Activated gamma-delta T cell treated with anti-CD3 and anti-CD28 coated beads, Interleukin-2, amount 50 U/mL, for 16 hours (primary cell): Measurements from ENCODE around the gene MTREX.

Source experiments
- DNase-seq: peaks from one replicate; pipeline ENCODE4 v3.0.0-alpha.2; 2020; ENCODE audit warnings: low read depth

The MTREX gene

DNA sequence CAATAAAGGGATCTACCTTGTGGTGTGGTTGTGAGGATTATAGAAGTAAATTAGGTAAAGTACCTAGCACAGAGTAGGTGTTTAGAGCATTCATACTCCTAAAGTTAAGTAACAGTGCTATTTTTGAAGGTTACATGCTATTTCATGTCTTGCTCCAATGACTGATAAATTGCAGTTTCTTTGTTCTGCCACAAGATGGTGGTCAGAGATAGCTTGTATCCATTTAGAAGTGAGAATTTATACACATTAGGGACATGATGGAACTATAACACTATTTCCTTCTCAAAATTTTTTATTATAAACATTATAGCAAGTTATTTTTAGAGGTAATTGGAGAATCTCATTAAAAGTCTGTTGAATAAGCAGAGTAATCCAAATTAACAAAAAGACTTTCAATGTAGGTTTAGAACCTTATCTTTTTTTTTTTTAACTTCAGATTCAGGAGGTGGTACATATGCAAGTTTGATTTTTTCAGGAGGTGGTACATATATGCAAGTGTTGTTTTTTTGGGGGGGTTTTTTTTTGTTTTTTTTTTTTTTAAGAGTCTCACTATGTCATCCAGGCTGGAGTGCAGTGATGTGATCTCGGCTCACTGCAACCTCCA, 17.1 kb downstream of the MTREX start:
- DNase-seq: no peak

GRCh38 chr5:55325621-55326020, 17.8 kb downstream of the MTREX start:
- no peak for DNase-seq

DNA sequence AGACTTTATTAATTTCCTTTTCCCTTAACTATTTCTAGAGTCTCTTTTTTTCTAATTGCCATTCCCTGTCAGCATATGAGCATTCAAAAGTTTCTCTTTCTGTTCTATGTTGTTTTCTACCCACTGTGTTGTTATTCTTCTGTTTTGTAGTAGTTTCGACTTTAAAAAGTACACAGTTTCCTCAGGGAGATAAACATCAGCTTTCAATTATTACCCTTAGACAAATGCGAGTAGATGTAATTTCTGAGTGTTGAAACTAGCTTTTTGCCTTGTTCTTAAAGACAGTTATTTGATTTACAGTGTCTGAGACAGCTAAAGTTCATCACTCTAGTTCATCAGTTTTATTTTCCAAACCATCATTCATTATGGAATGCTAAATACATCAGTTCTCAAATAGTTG, 19.5 kb downstream of the MTREX start:
- DNase-seq: no peak

DNA sequence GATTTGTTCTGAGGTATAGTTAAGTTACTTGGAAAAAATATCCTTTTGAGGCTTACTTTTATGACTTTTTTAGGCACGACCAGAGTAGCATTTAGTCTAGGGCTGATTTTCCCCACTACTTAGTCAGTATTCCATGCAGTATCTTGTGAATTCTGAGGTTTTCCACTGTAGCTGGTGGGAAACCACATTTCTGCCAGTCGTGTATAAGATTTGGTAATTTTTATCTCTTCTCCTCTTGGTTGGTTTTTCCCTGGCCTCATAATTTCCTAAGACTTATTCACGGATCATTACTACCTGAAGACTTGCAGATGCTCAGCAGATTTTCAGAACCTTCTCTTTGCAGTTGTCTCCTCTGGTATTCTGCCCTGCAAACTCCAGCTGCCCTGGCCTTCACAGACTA, 23.5 kb downstream of the MTREX start:
- no peak for DNase-seq

DNA sequence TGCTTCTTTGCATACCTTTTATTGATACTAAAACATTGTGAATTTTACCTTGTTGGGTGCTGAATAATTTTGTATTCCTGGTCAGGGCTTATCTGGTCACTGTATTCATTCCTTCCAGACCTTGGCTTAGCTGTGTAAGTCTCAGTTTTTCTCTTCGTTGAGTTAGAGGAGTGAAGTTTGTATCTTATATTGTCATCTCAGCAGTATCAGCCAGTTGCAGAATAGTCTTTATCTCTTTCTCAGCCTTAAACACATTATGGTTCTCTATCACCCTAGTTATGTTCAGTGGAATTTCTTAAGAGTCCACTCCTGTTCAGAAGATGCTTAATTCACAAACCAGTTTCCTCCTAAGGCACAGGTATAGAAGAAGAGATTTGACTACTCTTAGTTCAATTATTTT, 25.2 kb downstream of the MTREX start:
- DNase-seq: no peak

- DNase-seq: no peak
These were observed 26.0 kb downstream of the MTREX start for GRCh38 chr5:55333811-55334210.

DNA sequence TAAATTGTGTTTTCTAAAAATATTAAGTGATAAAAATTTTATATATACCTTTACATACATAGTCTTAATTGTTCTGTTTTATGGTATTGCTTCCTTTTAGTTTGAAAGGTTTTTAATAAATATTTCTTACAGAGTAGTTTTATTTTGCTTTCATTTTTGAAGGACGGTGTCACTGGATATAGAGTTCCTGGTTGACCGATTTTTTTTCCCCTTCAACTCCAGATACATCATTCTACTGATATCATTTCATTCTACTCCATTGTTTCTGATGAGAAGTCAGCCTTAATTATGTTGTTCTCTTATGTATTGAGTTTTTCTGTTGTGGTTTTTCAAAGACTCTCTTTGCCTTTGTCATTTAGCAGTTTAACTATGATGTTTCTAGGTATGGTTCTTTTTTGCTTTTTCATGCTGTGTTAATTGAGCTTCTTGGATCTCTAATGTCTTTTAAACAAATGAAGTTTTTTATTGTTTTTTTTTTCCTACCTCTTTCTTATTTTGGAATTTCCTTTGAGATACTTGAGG, 30.4 kb downstream of the MTREX start:
- DNase-seq: no peak

- DNase-seq: no peak
These were observed 31.0 kb downstream of the MTREX start for GRCh38 chr5:55338810-55339243.

- DNase-seq: no peak
These were observed 35.3 kb downstream of the MTREX start for GRCh38 chr5:55343107-55343506.

DNA sequence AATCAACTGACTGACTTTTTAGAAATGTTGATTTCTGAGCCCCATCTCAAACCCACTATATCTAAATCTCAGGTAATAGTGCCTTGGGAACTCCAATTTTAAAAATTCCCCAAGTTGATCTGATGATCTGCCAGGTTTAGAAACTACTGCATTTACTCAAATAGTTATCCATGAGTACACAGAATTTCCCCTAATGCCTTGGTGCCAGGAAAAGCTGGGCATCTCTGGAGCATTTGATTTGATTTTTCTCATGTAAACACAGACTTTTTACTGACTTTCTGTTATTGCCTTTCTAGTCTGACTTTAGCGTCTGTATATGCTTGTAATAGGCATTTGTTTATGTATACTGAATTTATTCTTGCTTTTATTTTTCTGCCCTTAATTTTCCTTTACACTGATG, 35.8 kb downstream of the MTREX start:
- DNase-seq: no peak

DNA sequence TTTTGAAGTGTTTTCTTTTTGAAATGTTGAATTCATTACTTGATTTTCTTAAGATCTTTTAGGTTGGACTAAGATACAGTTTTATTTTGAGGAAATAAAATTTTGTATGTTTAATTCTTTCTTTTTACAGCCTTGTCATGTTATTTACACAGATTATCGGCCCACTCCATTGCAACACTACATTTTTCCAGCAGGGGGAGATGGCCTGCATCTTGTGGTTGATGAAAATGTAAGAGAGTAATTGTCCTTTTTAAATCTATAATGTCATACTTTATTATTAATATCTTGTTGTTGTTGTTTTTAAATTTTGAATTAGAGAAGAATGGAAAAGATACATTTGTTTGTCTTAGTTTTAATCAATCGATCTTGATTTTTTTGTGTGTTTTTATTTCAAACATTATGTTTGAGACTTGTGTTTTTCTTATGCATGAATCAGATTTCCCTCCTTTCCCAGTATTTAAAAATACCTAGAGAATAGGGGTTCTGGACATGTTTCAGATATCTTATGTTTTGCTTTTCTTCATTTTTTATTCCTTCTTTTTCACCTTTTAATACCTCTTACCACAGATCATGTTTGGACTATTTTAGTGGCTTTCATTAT, 36.7 kb downstream of the MTREX start:
- DNase-seq: peak; percentile 33

GRCh38 chr5:55345327-55345726, 37.5 kb downstream of the MTREX start:
- no peak for DNase-seq

DNA sequence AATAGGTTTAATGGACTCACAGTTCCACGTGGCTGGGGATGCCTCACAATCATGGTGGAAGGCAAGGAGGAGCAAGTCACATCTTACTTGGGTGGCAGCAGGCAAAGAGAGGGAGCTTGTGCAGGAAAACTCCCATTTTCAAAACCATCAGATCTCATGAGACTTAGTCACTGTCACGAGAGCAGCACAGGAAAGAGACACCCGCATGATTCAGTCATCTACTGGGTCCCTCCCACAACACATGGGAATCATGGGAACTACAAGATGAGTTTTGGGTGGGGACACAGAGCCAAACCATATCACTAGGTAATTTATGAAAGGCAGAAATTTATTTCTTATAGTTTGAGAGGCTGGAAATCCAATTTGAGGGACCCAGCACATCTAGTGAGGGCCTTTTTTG, 40.0 kb downstream of the MTREX start:
- DNase-seq: no peak

- no peak for DNase-seq
These were observed 43.0 kb downstream of the MTREX start for GRCh38 chr5:55350754-55351153.

- no peak for DNase-seq
These were observed 49.1 kb downstream of the MTREX start for GRCh38 chr5:55356896-55357295.

GRCh38 chr5:55360190-55360589, 52.4 kb downstream of the MTREX start:
- DNase-seq: no peak

- DNase-seq: no peak
These were observed 56.1 kb downstream of the MTREX start for GRCh38 chr5:55363856-55364255.

DNA sequence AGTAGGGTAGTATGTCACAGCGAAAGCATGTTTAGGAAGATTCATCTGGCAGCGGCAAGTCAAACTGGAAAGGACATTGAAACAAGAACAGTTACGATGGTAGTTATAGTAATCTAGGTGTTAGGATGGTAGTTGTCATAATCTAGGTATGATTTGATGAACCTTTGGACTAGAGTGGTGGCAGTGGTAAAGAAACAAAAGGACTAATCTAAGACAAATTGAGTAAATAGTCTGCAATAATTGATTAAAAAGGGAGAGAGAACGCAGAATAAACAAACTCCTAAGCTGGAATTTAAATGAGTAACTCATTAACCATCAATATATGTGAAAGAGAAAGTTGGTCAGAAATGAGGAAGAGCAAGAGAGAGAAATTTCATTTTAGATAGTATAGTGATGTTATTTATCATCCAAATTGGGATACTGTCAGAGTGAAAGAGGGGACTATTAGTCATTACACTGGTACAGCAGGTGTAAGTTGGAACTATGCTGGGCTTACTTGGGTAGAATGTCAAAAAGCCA, 56.8 kb downstream of the MTREX start:
- no peak for DNase-seq

- no peak for DNase-seq
These were observed 62.6 kb downstream of the MTREX start for GRCh38 chr5:55370291-55370925.

DNA sequence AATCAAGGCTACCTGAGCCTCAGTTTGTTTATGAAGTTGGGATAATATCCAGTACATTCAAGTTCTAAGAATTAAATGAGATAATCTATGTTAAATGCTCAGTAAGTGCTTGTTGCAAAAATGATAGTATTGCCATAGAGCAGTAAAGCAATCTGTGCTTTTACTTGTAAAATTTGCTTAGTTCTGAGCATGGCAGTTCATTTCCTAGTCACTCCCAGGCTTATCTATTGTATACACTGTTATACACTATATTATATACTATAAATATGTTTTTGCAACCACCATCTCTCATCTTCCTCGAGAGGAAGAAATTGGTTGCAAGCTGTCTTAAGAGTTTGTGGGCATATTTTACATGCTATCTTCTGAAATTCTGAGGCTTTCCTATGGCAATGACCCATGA, 63.4 kb downstream of the MTREX start:
- no peak for DNase-seq

DNA sequence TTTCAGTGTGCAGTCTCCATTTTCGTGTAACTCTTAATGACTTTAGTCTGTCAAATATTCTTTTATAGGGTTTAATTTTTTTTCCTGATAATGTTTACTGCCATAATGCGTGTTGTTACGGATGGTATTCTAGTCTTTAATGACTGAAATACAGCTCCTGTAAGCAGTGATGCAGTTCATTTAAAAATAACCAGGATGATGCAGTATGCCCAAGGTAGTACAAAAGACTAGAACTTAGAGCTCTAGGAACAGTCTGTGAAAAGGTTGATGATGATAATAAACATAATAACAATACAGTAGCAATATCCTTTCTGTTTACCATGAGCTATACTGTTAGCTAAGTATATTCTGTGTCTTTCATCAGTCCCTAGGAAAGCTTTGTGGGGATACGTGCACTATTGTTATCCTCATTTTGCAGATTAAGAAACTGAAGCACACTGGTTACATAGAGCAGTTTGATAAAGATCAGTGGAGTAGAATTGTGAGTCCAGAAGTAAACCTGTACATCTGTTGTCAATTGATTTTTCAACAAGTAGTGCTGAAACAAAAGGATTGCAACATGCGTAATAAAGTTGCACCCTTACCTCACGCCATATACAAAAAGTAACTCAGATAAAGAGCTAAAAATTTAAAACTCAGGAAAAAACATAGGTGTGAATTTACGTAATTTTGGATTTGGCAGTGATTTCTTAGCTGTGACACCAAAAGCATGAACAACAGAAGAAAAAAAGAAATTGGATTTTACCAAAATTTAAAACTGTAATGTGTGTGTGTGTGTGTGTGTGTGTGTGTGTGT, 64.5 kb downstream of the MTREX start:
- no peak for DNase-seq

DNA sequence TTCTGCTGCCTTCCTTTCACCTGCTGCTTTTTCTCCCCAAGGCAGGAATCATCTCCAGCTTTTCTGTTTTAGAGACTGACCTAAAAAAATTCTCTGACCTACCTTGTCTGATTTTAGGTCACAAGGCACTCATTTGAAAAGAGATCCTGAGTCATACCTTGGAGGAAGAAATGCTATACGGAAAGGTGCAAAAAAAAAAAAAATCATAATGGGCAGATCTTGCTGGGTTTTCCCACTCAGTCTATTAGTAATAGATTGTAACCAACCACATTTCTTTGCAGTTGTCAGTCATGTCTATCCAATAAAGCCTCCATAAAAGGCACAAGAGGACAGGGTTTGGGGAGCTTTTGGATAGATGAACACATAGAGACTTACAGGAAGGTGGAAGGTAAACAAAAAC, 70.0 kb downstream of the MTREX start:
- no peak for DNase-seq

DNA sequence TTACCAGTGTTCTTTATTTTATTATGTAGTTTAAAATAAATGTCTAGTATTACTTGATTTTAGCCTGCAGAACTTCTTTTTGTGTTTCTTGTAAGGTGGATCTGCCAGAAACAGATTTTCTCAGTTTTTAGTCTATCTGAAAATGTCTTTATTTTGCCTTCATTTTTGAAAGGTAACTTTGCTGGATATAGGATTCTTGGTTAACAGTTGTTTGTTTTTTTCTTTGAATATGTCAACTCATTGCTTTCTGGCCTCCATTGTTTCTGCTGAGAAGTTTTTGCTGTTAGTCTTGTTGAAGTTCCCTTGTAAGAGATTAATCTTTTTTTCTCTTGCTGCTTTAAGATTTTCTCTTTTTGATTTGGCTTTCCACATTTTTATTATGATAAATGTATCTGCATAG, 75.5 kb downstream of the MTREX start:
- DNase-seq: no peak
